Heart left ventricle (tissue), 16 donors: ENCODE results near the gene TBC1D19. TPM values are rescaled to one million over a fixed set of nuclear protein-coding genes. Genes with fewer than 3 reads are reported as not detected.

Experiments
- ATAC-seq, 4 donors: fragments of 200-7000 bp; cut with Tn5 transposase; one replicate each; pipeline ENCODE4 v1.9.1; 2020 to 2022; ENCODE audit warnings: moderate library complexity in 4 of 4, mild to moderate bottlenecking in 3 of 4, moderate number of reproducible peaks in 1 of 4
- DNase-seq, 5 donors: peaks; one replicate each; pipeline ENCODE4 v3.0.0-alpha.2; 2020
- H3K27ac ChIP-seq, 12 donors: fragments of 200-600 bp; sonication (generic) in 4 of 12; one replicate each; pipeline versions ENCODE4 v1.5.0 to v1.8.0; 2016 to 2022; ENCODE audit warnings: mild to moderate bottlenecking in 2 of 12
- H3K27me3 ChIP-seq, 9 donors: fragments of 200-600 bp; sonication (generic) in 2 of 9; one replicate each; pipeline versions ENCODE4 v1.5.1 to v1.8.0; 2016 to 2022; ENCODE audit warnings: mild to moderate bottlenecking in 3 of 9
- H3K36me3 ChIP-seq, 9 donors: fragments of 200-600 bp; sonication (generic) in 2 of 9; one replicate each; pipeline versions ENCODE4 v1.5.0 to v1.8.0; 2018 to 2022; ENCODE audit warnings: mild to moderate bottlenecking in 2 of 9
- H3K4me1 ChIP-seq, 12 donors: fragments of 200-600 bp; sonication (generic) in 4 of 12; one replicate each; pipeline versions ENCODE4 v1.5.0 to v1.8.0; 2016 to 2022; ENCODE audit warnings: mild to moderate bottlenecking in 3 of 12
- H3K4me3 ChIP-seq, 12 donors: fragments of 200-600 bp; sonication (generic) in 4 of 12; one replicate each; pipeline versions ENCODE4 v1.5.0 to v1.8.0; 2017 to 2022; ENCODE audit warnings: mild to moderate bottlenecking in 9 of 12, moderate library complexity in 4 of 12
- H3K9me3 ChIP-seq, 12 donors: fragments of 200-600 bp; sonication (generic) in 4 of 12; one replicate each; pipeline versions ENCODE4 v1.5.0 to v1.8.0; 2016 to 2022; ENCODE audit warnings: mild to moderate bottlenecking in 1 of 12
- POLR2A ChIP-seq, 2 donors: fragments of 450-650 bp; IDR thresholded peaks; one replicate each; pipeline ENCODE4 v1.6.1; 2017; ENCODE audit warnings: antibody characterized with exemption in 2 of 2, mild to moderate bottlenecking in 2 of 2, moderate library complexity in 2 of 2
- WGBS, 4 donors: extraction: QIAGEN DNeasy Blood & Tissue Kit in 2 of 4; methylation state at CpG; one replicate each; pipeline versions ENCODE4 v1.1.5 to v1.1.7; 2013 to 2018; 5-methylcytosine and 5-hydroxymethylcytosine counted together
- intact Hi-C, 10 donors: fragments of 100-400 bp; cut with DNase I; formaldehyde crosslinking; loops; one replicate each; pipeline versions ENCODE4 v1.11.1 to v1.14.2; 2022
- polyA plus RNA-seq, 2 donors: library from polyadenylated mRNA; stranded (reverse); fragments of 200-250 nt; gene quantifications; one replicate each; pipeline ENCODE4 v1.2.3, GENCODE V29; 2013
- total RNA-seq, 9 donors: library from RNA; depleted of rRNA in 2 of 9; stranded (reverse); fragments of >200 nt in 2 of 9; fragmentation: NEBNext Ultra II Directional in 3 of 9; extraction: Animal tissue kit (Norgen Biotek cat#: 25700) in 3 of 9; gene quantifications; one replicate each; pipeline versions ENCODE4 v1.1.0 to v1.2.4, GENCODE V29; 2016 to 2023
- TF ChIP-seq, protein P1 (sequence below), 12 donors: fragments of 200-600 bp; sonication (generic) in 4 of 12; IDR thresholded peaks; one replicate each; pipeline versions ENCODE4 v1.5.0 to v1.8.0; 2018 to 2022; ENCODE audit warnings: antibody characterized with exemption in 12 of 12, mild to moderate bottlenecking in 5 of 12
- donor health status: ischemic (EF 13 %, LVEDD 7.1; RV severe dilation, severe dysfunction).
- donor health status: healthy with polysubstance abuse.
- donor health status: DM: no; HTN: yes; CAD: no.
- donor health status: DM: no; HTN: no; CAD: no.
- donor health status: ischemic (EF 25% LVEDD 6.9; RV normal size, moderate dysfunction).
- donor health status: ischemic (EF 25% LVEDD 5.7; RV mildly dilated, moderate dysfunction).
- donor health status: healthy.
- donor health status: DM: yes; HTN: yes; CAD: no.
- donor health status: ischemic (EF 35%, LVEDD 5.7; RV mildly dilated, moderate dysfunction).
- donor health status: nonischemic (EF 11% LVEDD 7.7; RV severe dilation, severe dysfunction).
- donor health status: DM: yes; HTN: yes; CAD: no.
- donor health status: PGD.
- donor health status: ischemic (EF 29% LVEDD 5.4; RV normal size, mild dysfunction).
- donor health status: nonischemic (EF 23%, LVEDD 6.1; RV moderate dilation, normal function).

TBC1D19 gene
- total and polyA plus RNA-seq, 11 donors: 1.7 to 10.9 (median 9.2) TPM

DNA sequence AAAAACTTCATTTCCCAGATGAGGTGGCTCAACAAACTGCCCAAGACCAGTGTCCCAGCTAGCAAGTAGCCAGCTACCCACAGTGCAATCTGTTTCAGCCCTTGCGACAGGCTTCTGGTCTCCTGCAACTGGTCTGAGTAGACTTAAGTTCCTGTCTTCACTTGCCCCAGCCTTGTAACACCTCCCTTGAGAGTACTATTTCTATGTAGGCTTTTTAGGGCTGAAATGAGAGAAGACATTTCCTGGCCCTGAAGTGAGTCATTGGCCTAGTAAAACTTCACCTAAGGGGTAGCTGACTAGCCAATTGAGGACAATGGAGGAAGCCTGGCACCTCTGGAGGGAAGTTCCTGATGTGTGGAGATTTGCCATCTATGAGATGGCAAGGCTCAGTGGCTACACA lies 196.7 kb downstream of the TBC1D19 start:
- Histone ChIP-seq H3K27ac (peak overlapping the region in 1 of 12 donors; percentile 40), H3K36me3 (no peaks in the 10 kb centered on the region), H3K4me3 (no peak overlapping the region), H3K9me3 (no peaks in the 10 kb centered on the region), H3K27me3 (no peaks in the 10 kb centered on the region), H3K4me1 (peaks cover 0 to 23% (median 5%) of the 10 kb centered on the region in 12 donors)
- intact Hi-C loops: loop anchor here in 4 of 10 donors (10.0 kb wide), 3 partner anchors 214 to 234 kb away; no protein-coding TSS in a partner anchor
- no peak for ATAC-seq
- no peak for TF ChIP-seq POLR2A (IDR thresholded peaks at IDR 0.05)
- TF ChIP-seq, protein P1, sequence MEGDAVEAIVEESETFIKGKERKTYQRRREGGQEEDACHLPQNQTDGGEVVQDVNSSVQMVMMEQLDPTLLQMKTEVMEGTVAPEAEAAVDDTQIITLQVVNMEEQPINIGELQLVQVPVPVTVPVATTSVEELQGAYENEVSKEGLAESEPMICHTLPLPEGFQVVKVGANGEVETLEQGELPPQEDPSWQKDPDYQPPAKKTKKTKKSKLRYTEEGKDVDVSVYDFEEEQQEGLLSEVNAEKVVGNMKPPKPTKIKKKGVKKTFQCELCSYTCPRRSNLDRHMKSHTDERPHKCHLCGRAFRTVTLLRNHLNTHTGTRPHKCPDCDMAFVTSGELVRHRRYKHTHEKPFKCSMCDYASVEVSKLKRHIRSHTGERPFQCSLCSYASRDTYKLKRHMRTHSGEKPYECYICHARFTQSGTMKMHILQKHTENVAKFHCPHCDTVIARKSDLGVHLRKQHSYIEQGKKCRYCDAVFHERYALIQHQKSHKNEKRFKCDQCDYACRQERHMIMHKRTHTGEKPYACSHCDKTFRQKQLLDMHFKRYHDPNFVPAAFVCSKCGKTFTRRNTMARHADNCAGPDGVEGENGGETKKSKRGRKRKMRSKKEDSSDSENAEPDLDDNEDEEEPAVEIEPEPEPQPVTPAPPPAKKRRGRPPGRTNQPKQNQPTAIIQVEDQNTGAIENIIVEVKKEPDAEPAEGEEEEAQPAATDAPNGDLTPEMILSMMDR (IDR thresholded peaks at IDR 0.05): no peak
- no peak for DNase-seq
- WGBS, 4 donors: 79 to 92% (median 85%) methylated on average over 1 of the region's 1 CpG

DNA sequence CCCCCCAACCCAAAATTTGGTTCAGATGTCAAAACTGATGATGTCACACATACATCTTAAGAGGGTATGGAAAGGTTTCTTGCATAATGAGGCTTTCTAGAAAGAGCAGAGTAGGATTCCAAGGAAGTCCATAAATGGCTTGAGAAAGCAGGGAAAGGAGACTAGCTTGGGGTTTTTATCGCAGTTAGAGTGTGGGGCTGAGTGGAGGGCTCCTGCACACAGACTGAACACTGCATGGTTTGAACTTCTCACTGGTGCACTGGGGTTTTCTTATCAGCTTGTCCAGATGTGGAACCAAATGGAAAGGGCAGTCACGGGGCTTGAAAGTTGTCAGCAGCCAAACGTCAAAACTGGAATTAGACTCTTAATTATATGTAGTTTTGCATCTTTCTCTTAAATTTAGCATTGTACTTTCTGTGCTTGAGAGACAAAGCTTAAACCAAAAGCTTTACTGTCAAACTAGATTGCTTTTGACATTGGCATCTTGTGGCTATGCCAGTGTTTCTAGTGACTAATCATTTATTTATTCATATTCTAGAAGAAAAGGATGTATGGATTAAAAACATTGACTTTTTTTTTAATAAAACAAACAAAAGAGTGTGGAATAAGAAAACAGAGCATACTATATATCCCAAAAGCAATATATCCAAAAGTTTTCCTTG lies 198.4 kb downstream of the TBC1D19 start:
- H3K36me3 ChIP-seq: no peaks in the 10 kb centered on the region
- no peak for DNase-seq
- no peaks in the 10 kb centered on the region for H3K27me3 ChIP-seq
- no peaks in the 10 kb centered on the region for H3K9me3 ChIP-seq
- no peak overlapping the region for H3K27ac ChIP-seq
- H3K4me1 ChIP-seq: peaks cover 0 to 26% (median 8%) of the 10 kb centered on the region in 12 donors
- TF ChIP-seq, protein P1 (IDR thresholded peaks at IDR 0.05): no peak
- TF ChIP-seq POLR2A (IDR thresholded peaks at IDR 0.05): no peak
- H3K4me3 ChIP-seq: no peak overlapping the region
- intact Hi-C loops: loop anchor here in 4 of 10 donors (10.0 kb wide), 3 partner anchors 213 to 233 kb away; no protein-coding TSS in a partner anchor
- whole genome bisulfite sequencing, 4 donors: 47 to 68% (median 57%) methylated on average over 3 of the region's 3 CpGs
- no peak for ATAC-seq

DNA sequence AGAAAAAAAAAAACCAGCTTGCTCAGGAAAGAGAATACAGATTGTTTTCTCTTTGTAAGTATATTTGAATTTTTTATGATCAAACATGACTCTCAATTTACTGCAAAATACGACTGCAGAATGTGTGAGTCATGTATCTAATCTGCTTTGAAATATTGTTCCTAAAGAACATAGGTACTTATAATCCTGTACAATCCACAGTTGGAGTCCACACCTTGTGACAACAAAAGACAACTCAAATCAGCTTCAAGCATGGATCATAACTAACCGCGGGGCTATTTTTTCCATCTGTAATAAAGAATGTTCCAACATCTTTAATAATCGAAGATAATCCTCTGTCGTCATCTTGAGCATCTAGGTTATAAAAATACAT lies 198.9 kb downstream of the TBC1D19 start:
- H3K27ac ChIP-seq: no peak overlapping the region
- intact Hi-C loops: loop anchor here in 4 of 10 donors (10.0 kb wide), 3 partner anchors 212 to 232 kb away; no protein-coding TSS in a partner anchor
- H3K9me3 ChIP-seq: no peaks in the 10 kb centered on the region
- TF ChIP-seq POLR2A (IDR thresholded peaks at IDR 0.05): no peak
- TF ChIP-seq, protein P1 (IDR thresholded peaks at IDR 0.05): no peak
- H3K4me3 ChIP-seq: no peak overlapping the region
- ATAC-seq: no peak
- no peaks in the 10 kb centered on the region for H3K36me3 ChIP-seq
- H3K27me3 ChIP-seq: no peaks in the 10 kb centered on the region
- 53 to 65% (median 59%) methylated on average over 5 of the region's 5 CpGs for WGBS, 4 donors
- DNase-seq: no peak
- H3K4me1 ChIP-seq: peaks cover 0 to 32% (median 13%) of the 10 kb centered on the region in 12 donors

DNA sequence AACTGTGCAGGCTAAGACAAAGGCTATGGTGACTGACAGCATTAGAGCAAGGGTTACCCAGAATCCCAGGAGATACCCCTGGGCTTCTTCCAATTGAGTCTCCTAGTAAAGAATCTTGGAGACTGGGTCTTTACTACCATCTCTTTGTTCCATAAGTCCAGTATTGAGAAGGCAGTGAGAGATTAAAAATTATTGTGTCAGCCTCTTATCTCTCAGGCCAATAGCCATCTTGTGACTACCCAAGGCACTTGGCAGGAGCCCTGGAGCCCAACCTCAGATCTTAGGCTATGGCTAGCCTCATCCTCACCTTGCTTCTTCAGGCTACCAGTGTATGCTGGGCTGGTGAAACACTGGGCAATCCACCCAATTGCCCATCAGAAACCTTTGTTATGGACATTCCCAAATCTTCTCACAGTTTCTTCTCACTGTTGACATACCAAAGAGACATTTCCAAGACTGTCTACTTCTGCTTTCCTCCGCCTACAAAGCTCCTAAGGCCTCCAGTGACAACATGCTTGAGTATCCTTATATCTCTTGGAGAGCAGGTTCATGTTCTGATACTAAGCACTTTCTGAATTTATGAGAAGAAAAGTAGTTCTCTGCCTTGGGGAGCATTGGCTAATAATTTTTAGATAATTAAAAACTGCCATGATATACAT lies 200.5 kb downstream of the TBC1D19 start:
- no peak for TF ChIP-seq POLR2A (IDR thresholded peaks at IDR 0.05)
- TF ChIP-seq, protein P1 (IDR thresholded peaks at IDR 0.05): no peak
- intact Hi-C loops: loop anchor here in 4 of 10 donors (10.0 kb wide), 3 partner anchors 210 to 230 kb away; no protein-coding TSS in a partner anchor
- H3K27ac ChIP-seq: no peak overlapping the region
- no peaks in the 10 kb centered on the region for H3K27me3 ChIP-seq
- DNase-seq (no peak), ATAC-seq (no peak)
- no peaks in the 10 kb centered on the region for H3K36me3 ChIP-seq
- peaks cover 0 to 44% (median 23%) of the 10 kb centered on the region in 12 donors for H3K4me1 ChIP-seq
- no peaks in the 10 kb centered on the region for H3K9me3 ChIP-seq
- H3K4me3 ChIP-seq: no peak overlapping the region
- 98 to 100% (median 99%) methylated on average over 1 of the region's 1 CpG for WGBS, 4 donors
